Left ventricle myocardium inferior (tissue), 1 donor: ENCODE data around the gene MARK3. TPM values are rescaled to one million over a fixed set of nuclear protein-coding genes. Genes with fewer than 3 reads are reported as not detected.

ENCODE experiments used
- DNase-seq: peaks from one replicate; pipeline ENCODE4 v3.0.0-alpha.2; 2020
- H3K27ac ChIP-seq: fragments of 200-600 bp; replicated peaks from 2 replicates; pipeline ENCODE4 v1.8.0; 2021
- H3K27me3 ChIP-seq: fragments of 200-600 bp; 2 replicates; pipeline ENCODE4 v1.8.0; 2021; ENCODE audit warnings: low read depth
- H3K36me3 ChIP-seq: fragments of 200-600 bp; 2 replicates; pipeline ENCODE4 v1.8.0; 2021
- H3K4me1 ChIP-seq: fragments of 200-600 bp; 2 replicates; pipeline ENCODE4 v1.8.0; 2021
- H3K4me3 ChIP-seq: fragments of 200-600 bp; 2 replicates; pipeline ENCODE4 v1.8.0; 2021; ENCODE audit warnings: mild to moderate bottlenecking, moderate library complexity
- H3K9me3 ChIP-seq: fragments of 200-600 bp; replicated peaks from 2 replicates; pipeline ENCODE4 v1.8.0; 2021
- intact Hi-C: fragments of 100-400 bp; cut with micrococcal nuclease; formaldehyde crosslinking; loops from one replicate; pipeline ENCODE4 v1.11.0; 2022
- total RNA-seq: library from RNA; stranded (reverse); fragmentation: NEBNext Ultra II Directional; extraction: Animal tissue kit (Norgen Biotek cat#: 25700); gene quantifications from one replicate; pipeline ENCODE4 v1.2.1, GENCODE V29; 2021
- TF ChIP-seq, protein P1 (sequence below): fragments of 200-600 bp; IDR thresholded peaks from 2 replicates; pipeline ENCODE4 v1.8.0; 2021; ENCODE audit warnings: antibody characterized with exemption, mild to moderate bottlenecking, borderline replicate concordance
- donor health status: DM: no; HTN: yes; CAD: no; lungs with severe emphysema.

The MARK3 gene
- total RNA-seq, 1 donor from 2014 or later, result 103 TPM

DNA sequence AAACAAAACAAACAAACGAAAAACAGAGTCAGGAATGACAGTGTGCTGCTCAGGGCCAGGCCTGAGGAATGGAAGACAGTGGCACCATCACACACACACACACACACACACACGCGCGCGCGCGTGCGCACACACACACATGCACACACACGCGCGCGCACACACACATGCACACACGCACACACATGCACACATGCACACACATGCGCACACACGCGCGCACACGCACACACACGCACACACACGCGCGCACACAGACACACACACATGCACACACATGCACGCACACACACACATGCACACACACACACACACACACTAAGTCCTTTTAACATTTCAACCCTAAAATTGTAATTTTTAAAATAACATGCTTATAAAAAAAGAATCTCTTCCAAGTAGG is 13.2 kb upstream of the MARK3 start:
- intact Hi-C loops, result no loop called here
- Histone ChIP-seq H3K36me3 (no peaks in the 10 kb centered on the region), H3K4me1 (no peaks in the 10 kb centered on the region), H3K4me3 (no peak overlapping the region), H3K27ac (no peak overlapping the region), H3K27me3 (peaks cover 10% of the 10 kb centered on the region), H3K9me3 (no peaks in the 10 kb centered on the region)
- TF ChIP-seq, protein P1, sequence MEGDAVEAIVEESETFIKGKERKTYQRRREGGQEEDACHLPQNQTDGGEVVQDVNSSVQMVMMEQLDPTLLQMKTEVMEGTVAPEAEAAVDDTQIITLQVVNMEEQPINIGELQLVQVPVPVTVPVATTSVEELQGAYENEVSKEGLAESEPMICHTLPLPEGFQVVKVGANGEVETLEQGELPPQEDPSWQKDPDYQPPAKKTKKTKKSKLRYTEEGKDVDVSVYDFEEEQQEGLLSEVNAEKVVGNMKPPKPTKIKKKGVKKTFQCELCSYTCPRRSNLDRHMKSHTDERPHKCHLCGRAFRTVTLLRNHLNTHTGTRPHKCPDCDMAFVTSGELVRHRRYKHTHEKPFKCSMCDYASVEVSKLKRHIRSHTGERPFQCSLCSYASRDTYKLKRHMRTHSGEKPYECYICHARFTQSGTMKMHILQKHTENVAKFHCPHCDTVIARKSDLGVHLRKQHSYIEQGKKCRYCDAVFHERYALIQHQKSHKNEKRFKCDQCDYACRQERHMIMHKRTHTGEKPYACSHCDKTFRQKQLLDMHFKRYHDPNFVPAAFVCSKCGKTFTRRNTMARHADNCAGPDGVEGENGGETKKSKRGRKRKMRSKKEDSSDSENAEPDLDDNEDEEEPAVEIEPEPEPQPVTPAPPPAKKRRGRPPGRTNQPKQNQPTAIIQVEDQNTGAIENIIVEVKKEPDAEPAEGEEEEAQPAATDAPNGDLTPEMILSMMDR, result no peak
- no peak for DNase-seq

GRCh38 chr14:103372552-103373304 is 12.5 kb upstream of the MARK3 start:
- DNase-seq, result no peak
- TF ChIP-seq, protein P1, result no peak
- Histone ChIP-seq H3K36me3 (no peaks in the 10 kb centered on the region), H3K27me3 (peaks cover 10% of the 10 kb centered on the region), H3K4me1 (no peaks in the 10 kb centered on the region), H3K9me3 (no peaks in the 10 kb centered on the region), H3K4me3 (no peak overlapping the region), H3K27ac (no peak overlapping the region)
- intact Hi-C loops, result no loop called here

DNA sequence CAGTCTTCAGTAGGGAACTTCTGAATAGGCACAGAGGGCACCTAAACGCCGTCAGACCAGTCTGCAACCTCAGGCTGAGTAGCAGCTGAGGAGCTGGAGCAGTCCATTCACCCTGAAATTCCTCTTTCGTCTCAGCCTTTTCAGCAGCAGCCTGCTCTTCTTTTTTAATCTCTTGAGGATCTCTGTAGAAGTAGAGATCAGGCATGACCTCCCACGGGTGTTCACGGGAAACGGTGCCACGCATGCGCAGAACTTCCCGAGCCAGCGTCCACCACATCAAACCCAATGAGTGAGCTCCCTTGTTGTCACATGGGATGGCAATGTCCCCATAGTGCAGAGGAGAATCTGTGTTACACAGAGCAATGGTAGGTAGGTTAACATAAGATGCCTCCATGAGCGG is 11.1 kb upstream of the MARK3 start:
- no peak overlapping the region for H3K4me3 ChIP-seq
- no peaks in the 10 kb centered on the region for H3K4me1 ChIP-seq
- intact Hi-C loops, result no loop called here
- no peak overlapping the region for H3K27ac ChIP-seq
- no peaks in the 10 kb centered on the region for H3K36me3 ChIP-seq
- no peak for DNase-seq
- H3K9me3 ChIP-seq, result no peaks in the 10 kb centered on the region
- TF ChIP-seq, protein P1, result no peak
- peaks cover 10% of the 10 kb centered on the region for H3K27me3 ChIP-seq

GRCh38 chr14:103377522-103378037 is 7.6 kb upstream of the MARK3 start:
- H3K9me3 ChIP-seq, result no peaks in the 10 kb centered on the region
- TF ChIP-seq, protein P1, result no peak
- H3K27ac ChIP-seq, result no peak overlapping the region
- no peaks in the 10 kb centered on the region for H3K36me3 ChIP-seq
- intact Hi-C loops, result no loop called here
- DNase-seq, result no peak
- no peaks in the 10 kb centered on the region for H3K4me1 ChIP-seq
- peaks cover 10% of the 10 kb centered on the region for H3K27me3 ChIP-seq
- no peak overlapping the region for H3K4me3 ChIP-seq

GRCh38 chr14:103378038-103378854 is 7.0 kb upstream of the MARK3 start:
- TF ChIP-seq, protein P1, result no peak
- no peak for DNase-seq
- intact Hi-C loops, result no loop called here
- H3K4me3 ChIP-seq, result no peak overlapping the region
- no peak overlapping the region for H3K27ac ChIP-seq
- peaks cover 10% of the 10 kb centered on the region for H3K27me3 ChIP-seq
- H3K9me3 ChIP-seq, result no peaks in the 10 kb centered on the region
- H3K4me1 ChIP-seq, result no peaks in the 10 kb centered on the region
- H3K36me3 ChIP-seq, result no peaks in the 10 kb centered on the region
